Transverse colon (tissue), 4 donors: ENCODE measurements around the gene RBBP8NL. TPM values are rescaled to one million over a fixed set of nuclear protein-coding genes. Genes with fewer than 3 reads are reported as not detected.
A peak's percentile ranks its signal among the peaks of the same experiment; 100 is the strongest.

Source experiments
- DNase-seq: peaks from one replicate; pipeline ENCODE4 v3.0.0-alpha.2; 2019
- H3K27ac ChIP-seq, 4 donors: fragments of 200-600 bp; sonication (generic); 2 replicates each; pipeline ENCODE4 v1.5.1; 2016 to 2018; ENCODE audit warnings: inconsistent platforms in 4 of 4
- H3K27me3 ChIP-seq: fragments of 200-600 bp; sonication (generic); 2 replicates; pipeline ENCODE4 v1.5.1; 2017; ENCODE audit warnings: inconsistent platforms
- H3K36me3 ChIP-seq, 4 donors: fragments of 200-600 bp; sonication (generic); 2 replicates each; pipeline ENCODE4 v1.5.1; 2017 to 2019; ENCODE audit warnings: inconsistent platforms in 4 of 4
- H3K4me1 ChIP-seq, 4 donors: fragments of 200-600 bp; sonication (generic); 2 replicates each; pipeline ENCODE4 v1.5.1; 2017 to 2020; ENCODE audit warnings: inconsistent platforms in 4 of 4
- H3K4me3 ChIP-seq, 4 donors: fragments of 200-600 bp; sonication (generic); 1 replicate in 1 of 4; 2 replicates in 3 of 4; pipeline versions ENCODE4 v1.5.1 to v1.6.1; 2017 to 2019; ENCODE audit warnings: inconsistent platforms in 4 of 4
- H3K9me3 ChIP-seq, 2 donors: fragments of 200-600 bp; sonication (generic); 2 replicates each; pipeline ENCODE4 v1.5.1; 2017 to 2019; ENCODE audit warnings: inconsistent platforms in 2 of 2
- EP300 ChIP-seq: sonication (generic); formaldehyde crosslinking; IDR thresholded peaks from one replicate; pipeline ENCODE4 v1.6.1; 2017; ENCODE audit warnings: antibody characterized with exemption, low read depth
- POLR2A ChIP-seq: fragments of 450-650 bp; IDR thresholded peaks from one replicate; pipeline ENCODE4 v1.6.1; 2016; ENCODE audit warnings: antibody characterized with exemption, mild to moderate bottlenecking, moderate library complexity
- POLR2AphosphoS5 ChIP-seq, 3 donors: sonication (generic); formaldehyde crosslinking; IDR thresholded peaks; one replicate each; pipeline ENCODE4 v1.6.1; 2016; ENCODE audit warnings: antibody characterized with exemption in 3 of 3
- WGBS, 2 donors: methylation state at CpG; one replicate each; pipeline ENCODE4 v1.1.5; 2018; ENCODE audit warnings: low coverage in 1 of 2; 5-methylcytosine and 5-hydroxymethylcytosine counted together
- in situ Hi-C, 4 donors: fragments of 200-750 bp; cut with MboI; loops; one replicate each; pipeline versions ENCODE4 v1.15.0 to v1.15.1; 2017; ENCODE audit warnings: low sequenced_read_pairs in 3 of 4, low pct_ligation_motif_present in 1 of 4, low pct_unique_long_range_greater_than_20kb in 1 of 4
- intact Hi-C: fragments of 100-400 bp; cut with DNase I; formaldehyde crosslinking; loops from one replicate; pipeline ENCODE4 v1.15.1; 2023; ENCODE audit warnings: low total_unique reads
- total RNA-seq, 4 donors: library from RNA; depleted of rRNA; stranded (reverse); fragments of >200 nt; gene quantifications; one replicate each; pipeline ENCODE4 v1.1.0, GENCODE V29; 2016
- TF ChIP-seq, protein P1 (sequence below), 5 experiments: fragments of 200-600 bp in 3 of 5; fragments of 450-650 bp in 2 of 5; sonication (generic) in 3 of 5; IDR thresholded peaks; 1 replicate in 2 of 5; 2 replicates in 3 of 5; pipeline ENCODE4 v1.5.1; 2016 to 2017; ENCODE audit warnings: antibody characterized with exemption in 5 of 5, inconsistent platforms in 3 of 5, mild to moderate bottlenecking in 2 of 5, moderate library complexity in 1 of 5

RBBP8NL gene
- total RNA-seq, 4 donors from 2014 or later = 0.75 to 9.4 (median 4.3) TPM

DNA sequence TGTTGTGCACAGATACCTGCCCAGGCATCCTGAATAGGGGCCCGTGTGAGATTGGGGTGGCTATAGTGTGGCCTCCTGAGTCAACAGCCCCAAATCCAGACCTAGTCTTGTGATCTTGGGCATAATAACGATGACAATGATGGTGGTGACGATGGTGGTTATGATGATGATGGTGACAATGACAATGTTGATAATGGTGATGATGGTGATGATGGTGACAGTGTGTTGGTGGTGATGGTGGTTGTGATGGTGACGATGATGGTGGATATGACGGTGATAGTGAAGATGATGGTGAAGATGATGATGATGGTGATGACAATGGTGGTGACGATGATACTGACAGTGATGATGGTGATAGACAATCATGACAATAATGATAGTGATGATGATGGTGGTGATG, 45.5 kb downstream of the RBBP8NL start:
- Histone ChIP-seq H3K27me3 (no peaks in the 10 kb centered on the region), H3K9me3 (no peaks in the 10 kb centered on the region), H3K36me3 (no peaks in the 10 kb centered on the region), H3K4me3 (no peak overlapping the region), H3K27ac (peak overlapping the region in 1 of 4 donors; percentile 26), H3K4me1 (peaks cover 11 to 30% (median 24%) of the 10 kb centered on the region in 4 donors)
- no peak for DNase-seq
- in situ Hi-C loops = loop anchor here in 2 of 4 donors (10.0 kb wide), 1 partner anchor 87 kb away; no protein-coding TSS in a partner anchor
- TF ChIP-seq, protein P1, sequence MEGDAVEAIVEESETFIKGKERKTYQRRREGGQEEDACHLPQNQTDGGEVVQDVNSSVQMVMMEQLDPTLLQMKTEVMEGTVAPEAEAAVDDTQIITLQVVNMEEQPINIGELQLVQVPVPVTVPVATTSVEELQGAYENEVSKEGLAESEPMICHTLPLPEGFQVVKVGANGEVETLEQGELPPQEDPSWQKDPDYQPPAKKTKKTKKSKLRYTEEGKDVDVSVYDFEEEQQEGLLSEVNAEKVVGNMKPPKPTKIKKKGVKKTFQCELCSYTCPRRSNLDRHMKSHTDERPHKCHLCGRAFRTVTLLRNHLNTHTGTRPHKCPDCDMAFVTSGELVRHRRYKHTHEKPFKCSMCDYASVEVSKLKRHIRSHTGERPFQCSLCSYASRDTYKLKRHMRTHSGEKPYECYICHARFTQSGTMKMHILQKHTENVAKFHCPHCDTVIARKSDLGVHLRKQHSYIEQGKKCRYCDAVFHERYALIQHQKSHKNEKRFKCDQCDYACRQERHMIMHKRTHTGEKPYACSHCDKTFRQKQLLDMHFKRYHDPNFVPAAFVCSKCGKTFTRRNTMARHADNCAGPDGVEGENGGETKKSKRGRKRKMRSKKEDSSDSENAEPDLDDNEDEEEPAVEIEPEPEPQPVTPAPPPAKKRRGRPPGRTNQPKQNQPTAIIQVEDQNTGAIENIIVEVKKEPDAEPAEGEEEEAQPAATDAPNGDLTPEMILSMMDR (IDR thresholded peaks at IDR 0.05) = no peak
- TF ChIP-seq EP300 (no peak), POLR2A (no peak), POLR2AphosphoS5 (IDR thresholded peaks at IDR 0.05) (no peak)
- 93 to 100% methylated on average over 3 to 6 of the region's 6 CpGs for WGBS, 2 donors
- intact Hi-C loops = no loop called here

DNA sequence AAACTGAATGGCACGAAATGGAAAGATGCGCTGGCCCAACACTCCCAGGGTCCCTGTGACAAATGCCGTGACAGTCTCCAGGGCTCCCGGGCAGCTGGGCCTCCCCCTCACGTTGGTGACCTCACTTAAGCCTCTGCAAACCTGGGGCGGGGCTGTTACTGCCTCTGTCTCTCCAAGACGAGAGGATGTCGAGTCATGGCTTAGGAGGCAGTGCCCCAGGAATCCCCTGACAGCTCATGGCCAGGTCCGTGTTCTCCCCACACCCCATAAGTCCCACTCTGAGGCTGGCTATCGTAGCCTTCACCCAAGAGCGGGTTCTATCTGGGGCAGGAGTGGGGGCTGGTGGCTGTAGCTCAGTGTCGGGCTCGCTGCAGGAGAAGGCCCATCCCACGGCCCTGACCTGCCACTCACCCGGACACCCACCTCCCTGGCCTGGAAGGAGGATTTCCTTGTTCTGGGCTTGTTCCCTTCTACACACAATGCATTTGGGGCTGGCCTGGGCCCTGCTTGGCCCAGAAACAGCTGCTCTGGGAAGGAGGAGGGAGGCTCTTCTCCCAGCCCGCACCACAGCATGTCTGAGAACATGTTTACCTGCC, 46.0 kb downstream of the RBBP8NL start:
- Histone ChIP-seq H3K4me1 (peaks cover 16 to 35% (median 26%) of the 10 kb centered on the region in 4 donors), H3K36me3 (no peaks in the 10 kb centered on the region), H3K27ac (peak overlapping the region in 3 of 4 donors; percentile 26 to 34 (median 26)), H3K9me3 (no peaks in the 10 kb centered on the region), H3K4me3 (no peak overlapping the region), H3K27me3 (no peaks in the 10 kb centered on the region)
- no peak for TF ChIP-seq POLR2AphosphoS5 (IDR thresholded peaks at IDR 0.05)
- TF ChIP-seq, protein P1 (IDR thresholded peaks at IDR 0.05) = no peak
- TF ChIP-seq EP300 = no peak
- TF ChIP-seq POLR2A = no peak
- WGBS, 2 donors = 76% methylated on average over 16 of the region's 16 CpGs; no CpG with 5 or more reads in 1 of the 2 donors
- in situ Hi-C loops = loop anchor here in 2 of 4 donors (10.0 kb wide), 1 partner anchor 86 kb away; no protein-coding TSS in a partner anchor
- intact Hi-C loops = no loop called here
- DNase-seq = no peak

DNA sequence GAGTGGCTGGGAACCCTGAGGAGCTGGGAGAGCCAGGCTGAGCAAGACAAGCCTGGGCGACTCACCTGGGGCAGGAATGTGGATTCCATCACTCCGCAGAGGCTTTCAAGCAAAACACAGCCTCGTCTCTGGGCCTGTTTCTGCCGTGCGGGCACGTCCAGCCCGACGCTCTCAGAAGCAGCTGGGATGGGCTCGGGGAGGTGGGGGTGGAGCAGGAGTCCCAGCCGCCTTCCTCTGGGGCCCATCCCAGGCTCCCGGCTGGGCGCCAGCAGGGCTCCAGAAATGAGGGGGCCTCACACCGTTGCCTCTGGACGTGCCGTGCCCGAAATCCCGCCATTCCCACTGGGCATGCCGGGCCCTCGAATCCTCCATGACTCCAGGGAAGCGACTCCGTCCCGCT, 49.1 kb downstream of the RBBP8NL start:
- H3K4me1 ChIP-seq = peaks cover 25 to 44% (median 33%) of the 10 kb centered on the region in 4 donors
- no peaks in the 10 kb centered on the region for H3K36me3 ChIP-seq
- no peak overlapping the region for H3K4me3 ChIP-seq
- in situ Hi-C loops = no loop called here
- no peaks in the 10 kb centered on the region for H3K9me3 ChIP-seq
- intact Hi-C loops = loop anchor here (5.0 kb wide), 1 partner anchor 36 kb away; no protein-coding TSS in a partner anchor
- H3K27me3 ChIP-seq = no peaks in the 10 kb centered on the region
- TF ChIP-seq, protein P1 (IDR thresholded peaks at IDR 0.05) = no peak
- no peak for TF ChIP-seq POLR2AphosphoS5 (IDR thresholded peaks at IDR 0.05)
- no peak for TF ChIP-seq EP300
- no peak for TF ChIP-seq POLR2A
- WGBS, 2 donors = 67% methylated on average over 19 of the region's 22 CpGs; no CpG with 5 or more reads in 1 of the 2 donors
- H3K27ac ChIP-seq = peak overlapping the region; percentile 26 to 88 (median 77)
- no peak for DNase-seq

DNA sequence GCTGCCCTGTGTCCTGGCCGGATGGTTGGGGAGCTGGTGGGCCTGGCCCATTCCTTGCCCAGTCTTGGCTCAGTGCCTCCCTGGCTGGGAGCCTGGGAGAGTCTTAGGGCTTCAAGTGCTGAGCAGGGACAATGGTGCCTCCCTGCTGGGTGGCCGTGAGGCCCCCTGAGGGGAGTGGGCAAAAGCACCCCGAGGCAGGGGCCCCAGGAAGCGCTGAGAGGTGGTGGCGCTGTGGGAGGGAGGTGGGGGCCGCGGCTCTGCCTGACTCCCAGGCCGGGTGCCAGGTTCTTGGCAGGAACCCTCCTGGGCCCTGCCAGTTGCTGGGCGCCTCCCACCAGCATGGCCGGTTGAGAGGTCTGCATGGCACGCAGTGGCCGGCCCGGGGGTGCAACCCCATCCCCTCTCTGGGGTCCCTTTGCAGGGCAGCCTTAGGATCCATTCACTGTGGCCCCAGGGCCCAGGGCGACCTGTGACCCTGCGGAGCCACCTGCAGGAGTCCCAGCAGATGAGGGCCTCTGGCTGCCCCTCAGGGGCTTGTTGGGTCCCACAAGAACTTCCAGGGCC, 49.6 kb downstream of the RBBP8NL start:
- no peak for DNase-seq
- in situ Hi-C loops (no loop called here), intact Hi-C loops (loop anchor here (2.0 to 5.0 kb wide), 2 partner anchors 35 to 75 kb away; partner anchors contain the start of gene ADRM1)
- peaks cover under 1% of the 10 kb centered on the region for H3K27me3 ChIP-seq
- 58% methylated on average over 15 of the region's 15 CpGs; no CpG with 5 or more reads in 1 of the 2 donors for WGBS, 2 donors
- peak overlapping the region; percentile 26 to 88 (median 77) for H3K27ac ChIP-seq
- H3K4me3 ChIP-seq = no peak overlapping the region
- H3K9me3 ChIP-seq = no peaks in the 10 kb centered on the region
- no peaks in the 10 kb centered on the region for H3K36me3 ChIP-seq
- peaks cover 25 to 44% (median 33%) of the 10 kb centered on the region in 4 donors for H3K4me1 ChIP-seq
- no peak for TF ChIP-seq POLR2AphosphoS5 (IDR thresholded peaks at IDR 0.05)
- TF ChIP-seq EP300 = no peak
- TF ChIP-seq, protein P1 (IDR thresholded peaks at IDR 0.05) = no peak
- no peak for TF ChIP-seq POLR2A
